Fibroblast of villous mesenchyme (primary cell): ENCODE results near the gene PPP2R2D. TPM values are rescaled to one million over a fixed set of nuclear protein-coding genes. Genes with fewer than 3 reads are reported as not detected.

Experiments
- DNase-seq: peaks from one replicate; pipeline ENCODE4 v3.0.0-alpha.2; 2010; ENCODE audit warnings: low read depth
- H3K4me3 ChIP-seq: 2 replicates; pipeline ENCODE4 v1.5.1; 2011; ENCODE audit warnings: low read depth, mild to moderate bottlenecking, low read length
- total RNA-seq: library from RNA; depleted of rRNA; stranded (reverse); fragments of >200 nt; gene quantifications from 2 replicates; pipeline ENCODE4 v1.2.3, GENCODE V29; 2012
- TF ChIP-seq, protein P1 (sequence below): IDR thresholded peaks from 2 replicates; pipeline ENCODE4 v1.5.1; 2012; ENCODE audit warnings: low read depth, mild to moderate bottlenecking, low read length; ENCODE audit not compliant: insufficient read depth

The PPP2R2D gene
- total RNA-seq, 1 donor: 30.7 TPM

DNA sequence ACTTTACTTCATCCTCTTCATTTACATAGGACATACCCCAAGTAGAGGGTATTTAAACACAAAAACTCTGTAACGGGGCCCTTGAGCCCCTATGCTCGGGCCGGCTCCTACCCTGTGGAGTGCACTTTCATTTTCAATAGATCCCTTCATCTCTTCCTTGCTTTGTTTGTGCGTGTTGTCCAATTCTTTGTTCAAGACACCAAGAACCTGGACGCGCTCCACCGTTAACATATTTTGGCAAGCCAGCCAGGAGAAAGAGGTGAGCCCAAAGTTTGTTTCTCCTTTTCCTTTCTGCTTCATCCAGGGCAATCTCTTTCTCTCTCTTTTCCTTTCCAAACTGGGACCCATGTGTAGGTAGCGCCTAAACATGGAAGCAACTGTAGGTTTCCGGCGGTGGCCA, 106.9 kb downstream of the PPP2R2D start:
- DNase-seq: no peak
- H3K4me3 ChIP-seq: no peak overlapping the region
- TF ChIP-seq, protein P1, sequence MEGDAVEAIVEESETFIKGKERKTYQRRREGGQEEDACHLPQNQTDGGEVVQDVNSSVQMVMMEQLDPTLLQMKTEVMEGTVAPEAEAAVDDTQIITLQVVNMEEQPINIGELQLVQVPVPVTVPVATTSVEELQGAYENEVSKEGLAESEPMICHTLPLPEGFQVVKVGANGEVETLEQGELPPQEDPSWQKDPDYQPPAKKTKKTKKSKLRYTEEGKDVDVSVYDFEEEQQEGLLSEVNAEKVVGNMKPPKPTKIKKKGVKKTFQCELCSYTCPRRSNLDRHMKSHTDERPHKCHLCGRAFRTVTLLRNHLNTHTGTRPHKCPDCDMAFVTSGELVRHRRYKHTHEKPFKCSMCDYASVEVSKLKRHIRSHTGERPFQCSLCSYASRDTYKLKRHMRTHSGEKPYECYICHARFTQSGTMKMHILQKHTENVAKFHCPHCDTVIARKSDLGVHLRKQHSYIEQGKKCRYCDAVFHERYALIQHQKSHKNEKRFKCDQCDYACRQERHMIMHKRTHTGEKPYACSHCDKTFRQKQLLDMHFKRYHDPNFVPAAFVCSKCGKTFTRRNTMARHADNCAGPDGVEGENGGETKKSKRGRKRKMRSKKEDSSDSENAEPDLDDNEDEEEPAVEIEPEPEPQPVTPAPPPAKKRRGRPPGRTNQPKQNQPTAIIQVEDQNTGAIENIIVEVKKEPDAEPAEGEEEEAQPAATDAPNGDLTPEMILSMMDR: no peak

Other genes with a start within 250 kb of the PPP2R2D start
- 48.4 and 53.5 TPM in 2 replicates for gene BNIP3, start 80.9 kb downstream of the PPP2R2D start, total RNA-seq
- under 0.01 and 0.43 TPM in 2 replicates for gene JAKMIP3, start 164.9 kb downstream of the PPP2R2D start, total RNA-seq